Colonic mucosa (tissue), 4 donors: ENCODE measurements around the gene LRRC25. TPM values are rescaled to one million over a fixed set of nuclear protein-coding genes. Genes with fewer than 3 reads are reported as not detected.

ENCODE experiments used
- DNase-seq: peaks from one replicate; pipeline ENCODE4 v3.0.0-alpha.2; 2020
- H3K27ac ChIP-seq: fragments of 200-600 bp; one replicate; pipeline ENCODE4 v1.8.0; 2021
- H3K27me3 ChIP-seq: fragments of 200-600 bp; one replicate; pipeline ENCODE4 v1.8.0; 2021
- H3K36me3 ChIP-seq: fragments of 200-600 bp; one replicate; pipeline ENCODE4 v1.8.0; 2021
- H3K4me1 ChIP-seq: fragments of 200-600 bp; one replicate; pipeline ENCODE4 v1.8.0; 2021; ENCODE audit warnings: mild to moderate bottlenecking
- H3K4me3 ChIP-seq: fragments of 200-600 bp; one replicate; pipeline ENCODE4 v1.8.0; 2021
- H3K9ac ChIP-seq, 2 donors: one replicate each; pipeline ENCODE4 v1.7.0; 2013; ENCODE audit warnings: control low read depth in 2 of 2, low read depth in 2 of 2, low read length in 2 of 2
- H3K9me3 ChIP-seq: fragments of 200-600 bp; one replicate; pipeline ENCODE4 v1.8.0; 2021
- CTCF ChIP-seq: fragments of 200-600 bp; IDR thresholded peaks from one replicate; pipeline ENCODE4 v1.8.0; 2022; ENCODE audit warnings: antibody characterized with exemption, mild to moderate bottlenecking
- intact Hi-C: fragments of 100-400 bp; cut with DNase I; formaldehyde crosslinking; loops from one replicate; pipeline ENCODE4 v1.14.1; 2022
- microRNA-seq: library from miRNA; unstranded; fragments of <30 nt; microRNA quantifications from one replicate; pipeline ENCODE4, GENCODE V29; 2019
- total RNA-seq, 2 donors: library from RNA; stranded (reverse); fragmentation: NEBNext Ultra II Directional in 1 of 2; extraction: Animal tissue kit (Norgen Biotek cat#: 25700) in 1 of 2; gene quantifications; one replicate each; pipeline ENCODE4 v1.2.1, GENCODE V29; 2021
- donor health status: healthy.
- donor health status: DM: no; HTN: no; CAD: no.
- donor health status: DM: no; HTN: no; CAD: no.

The LRRC25 gene
- total RNA-seq, 2 donors from 2014 or later = 1.4 to 3.9 TPM

GRCh38 chr19:18344582-18344950 lies 52.9 kb downstream of the LRRC25 start:
- Histone ChIP-seq H3K9ac (no peak overlapping the region), H3K27ac (peak overlapping the region; percentile 32), H3K4me3 (no peak overlapping the region), H3K9me3 (no peaks in the 10 kb centered on the region), H3K36me3 (no peaks in the 10 kb centered on the region), H3K27me3 (no peaks in the 10 kb centered on the region), H3K4me1 (no peaks in the 10 kb centered on the region)
- TF ChIP-seq CTCF = no peak
- intact Hi-C loops = no loop called here
- no peak for DNase-seq

- Histone ChIP-seq H3K4me1 (no peaks in the 10 kb centered on the region), H3K9ac (peak overlapping the region in 1 of 2 donors; percentile 26), H3K27ac (no peak overlapping the region), H3K27me3 (no peaks in the 10 kb centered on the region), H3K9me3 (no peaks in the 10 kb centered on the region), H3K36me3 (no peaks in the 10 kb centered on the region), H3K4me3 (no peak overlapping the region)
- no peak for TF ChIP-seq CTCF
- DNase-seq = no peak
- intact Hi-C loops = no loop called here
Measured at GRCh38 chr19:18342090-18342632, 55.3 kb downstream of the LRRC25 start.

Small RNA genes lying within 50 kb of the gene (microRNA-seq; reads per million reads assigned to microRNA genes)
- not detected for gene MIR3189

Other genes starting within 250 kb of the LRRC25 start
- gene PIK3R2, start 244.5 kb downstream of the LRRC25 start, total RNA-seq = 10 to 100 TPM; 42.9 to 48.2 TPM
- gene IFI30, start 223.8 kb downstream of the LRRC25 start, total RNA-seq = 10 to 100 TPM; 47.1 to 95.2 TPM
- 10 to 100 TPM in 1 of 2 donors, 1 to 10 TPM in 1; 8.9 to 21.7 TPM for gene MPV17L2, start 204.4 kb downstream of the LRRC25 start, total RNA-seq
- 1 to 10 TPM; 3.5 to 4.2 TPM for gene RAB3A, start 193.6 kb downstream of the LRRC25 start, total RNA-seq
- gene PDE4C, start 171.2 kb downstream of the LRRC25 start, total RNA-seq = 1 to 10 TPM; 2.1 TPM
- gene IQCN, start 123.2 kb downstream of the LRRC25 start, total RNA-seq = 1 to 10 TPM; 1.7 to 3.0 TPM
- 100 to 1,000 TPM; 177 to 418 TPM for gene JUND, start 116.0 kb downstream of the LRRC25 start, total RNA-seq
- 100 to 1,000 TPM; 128 to 308 TPM for gene LSM4, start 74.5 kb downstream of the LRRC25 start, total RNA-seq
- gene PGPEP1, start 57.0 kb downstream of the LRRC25 start, total RNA-seq = 10 to 100 TPM; 62.6 to 99.0 TPM
- 100 to 1,000 TPM; 120 to 159 TPM for gene GDF15, start 11.5 kb downstream of the LRRC25 start, total RNA-seq
- 10 to 100 TPM; 40.1 to 77.3 TPM for gene SSBP4, start 21.8 kb upstream of the LRRC25 start, total RNA-seq
- gene ISYNA1, start 40.5 kb upstream of the LRRC25 start, total RNA-seq = 10 to 100 TPM; 17.7 to 25.7 TPM
- 10 to 100 TPM; 16.3 to 18.6 TPM for gene ELL, start 124.4 kb upstream of the LRRC25 start, total RNA-seq
- gene FKBP8, start 146.0 kb upstream of the LRRC25 start, total RNA-seq = 100 to 1,000 TPM; 190 to 200 TPM
- gene KXD1, start 160.2 kb upstream of the LRRC25 start, total RNA-seq = 10 to 100 TPM; 66.8 to 80.4 TPM
- 1,000 to 10,000 TPM in 1 of 2 donors, 100 to 1,000 TPM in 1; 991 to 1,174 TPM for gene UBA52, start 174.2 kb upstream of the LRRC25 start, total RNA-seq
- 10 to 100 TPM; 46.7 to 79.6 TPM for gene REX1BD, start 191.2 kb upstream of the LRRC25 start, total RNA-seq
- 1 to 10 TPM in 1 of 2 donors, under 1 TPM in 1; 0.84 to 1.6 TPM for gene CRLF1, start 209.2 kb upstream of the LRRC25 start, total RNA-seq
- 1 to 10 TPM in 1 of 2 donors, under 1 TPM in 1; 0.27 to 1.4 TPM for gene TMEM59L, start 215.2 kb upstream of the LRRC25 start, total RNA-seq
- gene KLHL26, start 239.4 kb upstream of the LRRC25 start, total RNA-seq = 10 to 100 TPM in 1 of 2 donors, 1 to 10 TPM in 1; 7.3 to 14.7 TPM